ENCODE results near the gene INMT.

GRCh38 chr7:30791114-30791513 lies 39.2 kb downstream of the INMT start:
- no peak for TF ChIP-seq POLR2A (IDR thresholded peaks at IDR 0.05)
- TF ChIP-seq, protein P1, sequence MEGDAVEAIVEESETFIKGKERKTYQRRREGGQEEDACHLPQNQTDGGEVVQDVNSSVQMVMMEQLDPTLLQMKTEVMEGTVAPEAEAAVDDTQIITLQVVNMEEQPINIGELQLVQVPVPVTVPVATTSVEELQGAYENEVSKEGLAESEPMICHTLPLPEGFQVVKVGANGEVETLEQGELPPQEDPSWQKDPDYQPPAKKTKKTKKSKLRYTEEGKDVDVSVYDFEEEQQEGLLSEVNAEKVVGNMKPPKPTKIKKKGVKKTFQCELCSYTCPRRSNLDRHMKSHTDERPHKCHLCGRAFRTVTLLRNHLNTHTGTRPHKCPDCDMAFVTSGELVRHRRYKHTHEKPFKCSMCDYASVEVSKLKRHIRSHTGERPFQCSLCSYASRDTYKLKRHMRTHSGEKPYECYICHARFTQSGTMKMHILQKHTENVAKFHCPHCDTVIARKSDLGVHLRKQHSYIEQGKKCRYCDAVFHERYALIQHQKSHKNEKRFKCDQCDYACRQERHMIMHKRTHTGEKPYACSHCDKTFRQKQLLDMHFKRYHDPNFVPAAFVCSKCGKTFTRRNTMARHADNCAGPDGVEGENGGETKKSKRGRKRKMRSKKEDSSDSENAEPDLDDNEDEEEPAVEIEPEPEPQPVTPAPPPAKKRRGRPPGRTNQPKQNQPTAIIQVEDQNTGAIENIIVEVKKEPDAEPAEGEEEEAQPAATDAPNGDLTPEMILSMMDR (IDR thresholded peaks at IDR 0.05) = peak in 11 of 12 donors; percentile 15 to 44 (median 31)
